Stimulated activated CD8-positive, alpha-beta memory T cell treated with anti-CD3 and anti-CD28 coated beads, Interleukin-7, amount 100 ng/mL, for 4 hours (primary cell): Measurements from ENCODE around the gene BHLHE23.

Experiments used
- DNase-seq, 2 donors: peaks; one replicate each; pipeline ENCODE4 v3.0.0-alpha.2; 2020; ENCODE audit warnings: low read depth in 2 of 2

BHLHE23 gene

DNA sequence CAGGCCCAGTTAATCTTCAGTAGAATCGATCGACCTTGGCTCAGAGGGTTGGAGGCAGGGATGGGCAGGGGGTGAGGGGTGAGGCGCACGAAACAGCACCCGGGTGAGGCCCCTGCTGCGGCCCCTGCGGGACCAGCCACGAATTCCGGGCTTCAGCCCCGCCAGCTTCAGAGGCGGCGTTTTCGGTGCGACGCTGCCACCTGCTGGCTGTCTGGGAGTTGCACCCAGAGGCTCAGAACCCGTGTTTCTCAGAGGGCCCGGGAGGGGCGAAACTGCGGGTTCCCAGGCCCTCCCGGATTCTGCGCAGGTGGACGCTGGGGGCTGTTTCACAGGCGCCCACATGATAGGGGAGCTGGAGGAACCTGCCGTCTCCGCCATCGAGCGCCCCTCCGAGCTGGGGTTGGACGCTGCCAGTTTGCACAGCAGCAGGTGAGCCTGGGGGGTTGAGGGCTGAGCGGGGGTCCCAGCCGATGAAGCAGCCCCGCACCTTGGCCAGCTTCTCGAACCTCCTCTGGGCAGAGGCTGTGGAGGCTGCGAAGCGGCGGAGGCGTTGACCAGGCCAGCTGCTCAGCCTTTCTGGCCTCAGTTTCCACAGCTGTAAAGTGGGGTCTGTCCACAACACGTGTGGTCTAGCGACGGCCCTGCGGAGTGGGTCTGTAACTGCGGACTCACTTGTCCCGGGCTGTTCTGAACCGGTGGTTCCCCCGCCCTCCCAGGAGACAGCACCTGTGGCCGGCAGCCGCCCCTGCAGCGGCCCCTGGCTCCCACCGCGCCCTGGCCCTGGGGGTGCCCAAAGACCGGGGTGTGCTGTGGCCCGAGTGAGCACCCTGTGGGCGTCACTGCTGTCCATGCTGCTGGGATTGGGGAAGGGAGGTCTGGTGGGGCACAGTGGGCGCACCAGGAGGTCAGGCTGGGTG is 2.5 kb upstream of the BHLHE23 start:
- DNase-seq: peak; percentile 59 to 66

DNA sequence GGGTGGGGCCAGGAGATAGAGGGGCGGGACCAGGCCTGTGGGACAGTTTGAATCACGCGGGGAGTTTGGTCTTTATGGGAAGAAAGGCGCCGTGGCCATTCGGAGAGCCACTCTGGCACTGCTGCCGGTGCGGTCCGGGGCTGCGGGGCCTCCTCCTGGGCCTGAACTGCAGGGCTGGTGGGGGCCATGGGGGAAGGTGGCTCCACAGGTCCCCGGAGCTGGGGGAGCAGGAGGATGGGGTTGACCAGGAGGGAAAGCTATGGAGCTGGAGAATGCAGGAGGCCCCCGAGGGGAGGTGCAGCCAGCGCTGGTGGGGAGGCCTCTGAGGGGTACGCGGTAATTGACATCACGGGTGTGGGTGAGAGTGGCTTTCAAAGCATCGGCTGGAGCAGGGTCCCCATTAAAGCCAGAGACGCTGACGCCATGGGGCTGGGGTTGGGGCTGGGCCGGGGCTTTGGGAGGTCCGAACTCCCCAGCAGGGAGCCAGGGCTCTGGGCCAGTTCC is 1.8 kb upstream of the BHLHE23 start:
- no peak for DNase-seq

DNA sequence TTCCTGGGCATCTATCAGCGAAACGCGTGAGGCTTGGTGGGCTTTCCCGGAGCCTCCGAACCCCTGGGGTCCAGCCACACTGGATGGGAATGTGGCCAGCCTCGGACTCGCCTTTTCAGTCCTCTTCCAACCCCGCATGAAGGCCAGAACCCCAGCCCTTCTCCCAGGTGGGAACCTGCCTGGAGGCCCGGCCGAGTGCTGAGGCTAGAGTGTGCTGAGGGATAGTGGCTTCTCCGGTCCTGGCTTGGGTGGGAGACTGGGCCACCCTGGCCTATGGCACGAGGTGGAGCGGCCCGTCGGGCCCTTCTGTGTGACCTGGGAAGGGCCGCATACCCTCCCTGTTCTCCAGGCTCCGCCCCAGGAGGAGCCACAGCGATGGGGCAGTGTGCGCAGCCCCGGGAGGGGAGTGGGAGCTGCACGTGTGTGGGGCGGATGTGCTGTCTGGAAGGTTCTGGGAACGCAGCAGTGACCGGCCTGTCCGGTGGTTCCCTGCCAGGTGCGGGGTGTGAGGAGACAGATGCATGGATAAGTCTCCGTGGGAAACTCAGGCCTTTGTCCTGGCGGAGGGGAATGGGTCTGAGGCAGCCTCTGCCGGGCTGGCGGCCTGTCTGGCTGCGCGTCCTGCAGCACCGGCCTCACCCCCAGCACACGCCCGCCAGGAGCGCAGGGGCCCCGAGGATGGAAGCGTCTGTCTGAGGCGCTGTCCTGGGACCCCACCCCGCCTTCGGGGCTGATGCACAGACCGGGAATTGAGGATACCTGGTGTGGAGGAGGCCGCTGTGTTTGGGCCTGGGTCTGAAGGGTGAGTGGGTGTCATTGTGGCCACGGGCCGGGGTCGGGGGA is 1.1 kb upstream of the BHLHE23 start:
- DNase-seq: no peak

DNA sequence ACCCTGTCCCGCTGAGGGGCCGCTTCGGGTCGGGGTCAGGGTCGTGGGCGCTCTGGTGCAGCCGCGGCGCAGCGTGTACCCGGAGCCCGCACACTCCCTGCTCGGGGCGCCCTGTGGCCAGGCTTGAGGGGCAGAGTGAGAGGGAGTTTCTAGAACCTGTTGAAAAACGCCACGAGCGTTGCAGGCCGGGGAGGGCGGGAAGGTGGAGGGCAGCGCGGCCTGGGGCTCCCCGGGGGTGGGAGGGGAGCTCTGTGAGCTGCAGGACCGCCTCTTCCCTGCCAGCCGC is 539 bp upstream of the BHLHE23 start:
- no peak for DNase-seq

DNA sequence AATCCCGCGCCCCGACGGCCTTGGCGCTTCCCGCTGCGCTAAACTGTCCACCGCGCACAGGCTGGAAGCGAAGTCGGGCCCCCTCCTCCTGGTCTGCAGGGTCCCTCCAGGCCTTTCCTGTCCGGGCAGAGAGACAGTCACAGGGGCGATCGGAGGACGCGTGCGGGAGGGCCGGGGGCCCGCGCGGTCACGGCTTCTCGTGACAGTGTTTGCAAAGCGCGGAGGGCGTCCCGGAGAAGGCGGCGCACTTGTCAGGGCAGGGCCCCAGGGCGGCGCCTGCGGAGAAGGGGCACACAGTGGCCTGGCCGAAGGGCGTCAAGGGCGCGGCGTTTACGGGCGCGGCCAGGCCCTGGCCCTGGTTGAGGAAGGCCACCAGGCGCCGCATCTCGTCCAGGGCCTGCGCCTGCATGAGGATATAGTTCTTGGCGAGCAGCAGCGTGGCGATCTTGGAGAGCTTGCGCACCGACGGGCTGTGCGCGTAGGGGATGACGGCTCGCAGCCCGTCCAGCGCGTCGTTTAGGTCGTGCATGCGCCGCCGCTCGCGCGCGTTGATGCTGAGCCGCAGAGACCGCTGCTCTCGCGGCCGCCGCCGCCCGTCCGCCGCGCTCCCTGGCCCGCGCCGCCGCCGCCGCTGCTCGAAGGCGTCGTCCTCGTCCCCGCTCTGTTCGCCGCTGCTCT is 763 bp downstream of the BHLHE23 start:
- no peak for DNase-seq

DNA sequence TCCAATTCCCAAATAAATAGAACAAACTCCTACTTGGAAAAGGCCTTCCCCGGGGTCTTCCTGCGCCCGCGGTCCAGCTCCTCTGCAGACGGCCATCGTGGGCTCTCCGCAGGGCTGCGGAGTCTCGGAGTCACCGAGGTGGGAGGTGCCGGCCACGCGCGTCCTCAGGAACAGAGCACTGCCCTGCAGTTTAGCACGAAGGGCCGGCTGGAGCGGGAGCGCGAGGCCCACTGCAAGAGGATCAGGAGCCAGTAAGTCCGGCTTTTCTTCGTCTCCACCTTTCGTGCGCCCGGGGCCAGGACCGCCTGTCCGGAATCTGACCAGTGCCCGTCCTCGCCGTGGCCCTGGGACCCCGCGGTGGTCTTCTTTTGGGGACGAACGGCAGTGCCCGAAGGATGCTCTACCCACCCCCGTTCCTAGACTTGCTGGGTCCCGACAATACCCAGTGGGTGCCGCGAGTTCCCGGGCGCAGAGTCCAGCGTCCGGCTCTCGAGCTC is 1.4 kb downstream of the BHLHE23 start:
- no peak for DNase-seq

DNA sequence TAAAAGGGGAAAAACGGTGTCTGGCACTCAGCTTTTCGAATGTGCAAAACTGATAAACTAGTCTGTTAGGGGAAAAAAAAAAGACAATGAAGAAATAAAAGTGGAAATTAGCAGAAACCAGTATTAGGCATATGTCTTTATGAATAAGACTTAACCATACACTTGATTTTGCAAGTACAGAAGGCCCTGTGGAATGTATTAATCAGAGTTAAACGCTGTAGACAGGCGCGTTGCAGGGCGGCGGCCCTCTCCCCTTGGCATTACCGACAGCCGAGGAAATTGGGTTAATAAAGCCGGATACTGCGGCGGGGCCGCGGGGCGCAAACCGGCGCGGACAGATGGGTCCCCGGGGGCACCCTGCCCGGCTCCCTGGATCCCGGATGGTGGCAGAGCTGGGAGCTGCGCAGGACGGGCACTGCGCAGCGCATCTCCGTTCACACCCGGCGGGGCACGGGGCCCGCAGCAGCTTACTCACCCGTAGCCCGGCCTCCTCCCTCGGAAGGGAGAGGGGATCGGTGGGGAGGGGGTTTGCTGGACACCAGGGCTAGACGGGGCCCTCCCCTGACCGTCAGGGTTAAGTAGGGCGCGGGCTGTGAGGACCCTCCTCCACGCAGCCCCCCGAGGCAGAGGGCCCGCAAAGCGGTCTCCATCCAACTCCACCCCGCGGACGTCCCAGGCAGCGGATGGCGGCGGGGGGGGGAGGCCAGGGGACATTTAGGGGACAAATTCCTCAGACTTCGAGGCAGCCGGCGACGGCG is 2.0 kb downstream of the BHLHE23 start:
- no peak for DNase-seq

DNA sequence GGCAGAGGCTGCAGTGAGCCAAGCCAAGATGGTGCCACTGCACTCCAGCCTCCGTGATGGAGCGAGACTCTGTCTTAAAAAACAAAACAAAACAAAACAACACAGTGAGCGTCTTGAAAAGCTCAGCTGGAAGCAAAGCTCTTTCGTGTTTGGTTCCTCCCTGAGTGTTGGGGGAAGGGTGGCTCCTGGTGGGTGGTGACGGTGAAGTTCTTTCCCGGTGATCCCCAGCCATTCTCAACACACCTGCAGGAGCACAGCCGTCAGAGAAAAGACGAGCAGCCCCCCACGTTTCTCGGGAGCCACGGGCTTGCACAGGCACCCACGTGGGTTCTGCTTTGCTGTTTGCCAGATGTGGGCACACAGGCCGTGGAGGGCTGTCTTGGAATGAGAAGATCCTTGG is 3.2 kb downstream of the BHLHE23 start:
- DNase-seq: no peak

DNA sequence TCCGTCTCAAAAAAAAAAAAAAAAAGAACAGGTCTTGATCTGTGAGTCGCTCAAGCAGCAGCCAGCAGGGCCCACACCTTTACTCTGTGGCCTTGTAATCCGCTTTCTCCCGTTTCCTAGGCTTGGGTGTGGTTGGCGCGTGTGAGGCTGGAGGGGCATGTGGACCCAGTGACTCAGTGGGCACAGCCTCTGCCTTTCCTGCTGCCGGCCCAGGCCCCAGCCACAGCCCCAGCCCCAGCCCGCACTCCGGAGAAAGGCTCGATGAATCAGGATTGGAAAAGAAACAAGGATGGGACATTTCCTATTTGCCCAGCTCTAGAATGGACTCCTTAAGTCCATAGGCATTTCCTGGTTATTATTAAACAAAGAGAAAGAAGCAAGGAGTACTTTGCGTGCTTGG is 4.3 kb downstream of the BHLHE23 start:
- DNase-seq: no peak

DNA sequence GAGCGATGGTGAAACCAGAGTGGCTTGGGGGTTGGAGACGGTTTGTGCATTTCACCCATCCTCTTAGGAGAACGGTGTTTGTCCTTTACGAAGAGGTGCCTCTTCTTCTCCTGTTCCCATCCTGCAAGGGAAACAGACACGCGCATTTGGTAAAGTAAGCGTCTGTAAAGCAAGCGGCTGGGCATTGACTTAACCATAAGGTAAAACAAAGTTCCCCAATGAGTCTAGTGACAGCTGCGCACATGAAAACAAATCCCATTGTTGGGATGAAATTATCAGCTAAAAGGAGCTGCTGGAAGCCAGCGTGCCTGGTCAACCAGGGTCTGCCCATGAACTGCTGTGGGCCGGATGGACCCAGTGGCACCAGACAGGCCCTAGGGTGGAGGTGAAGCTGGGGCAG is 5.8 kb downstream of the BHLHE23 start:
- DNase-seq: no peak

DNA sequence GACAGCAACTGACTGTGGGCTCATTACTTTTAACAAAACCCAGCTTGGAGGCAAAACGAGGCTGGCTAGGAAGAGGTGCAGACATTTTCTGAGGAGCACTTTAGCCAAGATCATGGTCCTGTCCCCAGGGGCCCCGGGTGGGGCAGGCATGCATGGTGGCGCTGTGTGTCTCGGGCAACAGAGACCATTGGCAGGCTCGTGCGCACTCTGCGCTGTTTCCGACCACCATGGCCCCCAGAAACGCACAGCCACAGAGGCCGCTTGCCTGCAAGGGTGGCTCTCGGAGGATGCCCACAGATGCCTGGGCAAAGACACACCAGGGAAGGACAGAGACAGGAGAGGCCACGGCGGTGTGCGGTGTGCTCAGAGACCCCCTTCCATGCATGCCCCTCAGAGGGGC is 6.7 kb downstream of the BHLHE23 start:
- no peak for DNase-seq

DNA sequence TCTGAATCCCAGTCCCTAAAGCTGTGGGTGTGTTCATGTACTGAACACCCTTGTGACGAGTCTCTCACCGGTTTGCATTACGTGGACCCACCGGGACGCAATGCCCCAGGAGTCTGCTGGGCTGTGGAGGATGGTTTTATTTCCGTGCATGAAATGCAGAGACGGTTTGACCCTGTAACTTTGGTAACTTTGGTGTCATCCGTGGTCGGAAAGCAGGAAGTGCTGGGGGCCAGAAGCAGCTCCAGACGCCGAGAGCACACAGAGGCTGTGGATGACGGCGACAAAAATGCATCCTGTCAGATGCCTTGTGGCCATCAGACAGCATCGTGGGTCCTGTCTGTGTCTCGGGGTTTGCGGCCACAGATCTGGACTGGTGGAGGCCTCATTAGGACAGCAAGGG is 7.2 kb downstream of the BHLHE23 start:
- no peak for DNase-seq

DNA sequence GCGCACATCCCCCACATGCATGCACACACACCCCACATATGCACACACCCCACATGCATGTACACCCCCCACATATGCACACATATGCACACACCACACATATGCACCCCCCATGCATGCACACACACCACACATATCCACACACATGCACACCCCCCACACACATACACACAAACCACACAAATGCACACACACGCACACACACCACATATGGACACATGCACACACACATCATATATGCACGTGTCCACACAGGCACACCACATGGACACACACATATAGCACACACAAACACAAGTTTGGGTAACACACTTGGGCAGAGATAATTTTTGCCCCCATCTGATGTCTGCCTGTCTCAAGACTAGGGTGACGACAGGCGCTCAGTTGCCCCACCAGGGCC is 8.3 kb downstream of the BHLHE23 start:
- DNase-seq: no peak

DNA sequence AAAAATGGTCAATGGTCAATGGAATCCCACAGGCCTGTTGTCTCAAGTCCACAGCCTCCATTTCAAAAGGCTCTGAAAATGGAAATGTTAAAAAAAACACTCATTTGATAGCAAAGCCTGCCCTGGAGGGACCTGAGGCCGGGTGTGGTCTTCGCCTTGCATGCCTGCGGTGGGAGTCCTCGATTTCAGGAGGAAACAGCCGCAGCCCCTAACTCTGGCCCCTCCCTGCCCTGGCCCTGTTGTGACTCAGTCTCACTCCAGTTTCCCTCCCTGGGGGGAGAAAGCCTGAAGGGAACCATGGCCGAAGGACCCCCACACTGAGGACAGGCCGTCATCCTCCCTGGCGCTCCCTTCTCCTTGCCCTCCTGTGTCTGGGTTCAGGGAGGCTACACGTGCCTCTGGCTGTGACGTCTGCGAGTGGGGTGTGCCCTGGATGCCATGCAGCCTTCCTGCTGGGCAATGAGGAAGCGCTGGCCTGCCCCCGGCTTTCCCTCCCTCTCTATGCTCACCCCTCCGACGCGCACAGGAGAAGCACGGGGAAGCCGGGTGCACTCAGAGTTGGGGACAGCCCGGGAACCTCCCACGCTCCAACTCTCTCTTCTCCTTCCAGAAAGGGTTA is 9.2 kb downstream of the BHLHE23 start:
- no peak for DNase-seq

DNA sequence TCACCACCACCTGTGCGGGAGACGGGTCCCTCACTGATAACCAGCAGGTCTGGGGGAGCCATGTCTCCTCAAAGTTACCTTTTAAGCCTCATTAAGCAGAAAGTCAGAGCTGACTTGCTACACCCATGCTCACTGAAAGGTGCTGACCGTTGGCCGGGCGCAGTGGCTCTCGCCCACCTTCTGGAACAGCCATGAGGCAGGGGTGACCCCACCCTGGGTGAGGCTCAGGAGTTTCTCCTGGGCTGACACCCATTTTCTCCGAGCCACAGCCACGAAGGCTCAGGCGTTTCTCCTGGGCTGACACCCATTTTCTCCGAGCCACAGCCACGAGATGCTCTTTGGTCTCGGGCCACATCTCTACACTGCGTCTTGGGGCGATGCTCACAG is 10.2 kb downstream of the BHLHE23 start:
- DNase-seq: no peak

DNA sequence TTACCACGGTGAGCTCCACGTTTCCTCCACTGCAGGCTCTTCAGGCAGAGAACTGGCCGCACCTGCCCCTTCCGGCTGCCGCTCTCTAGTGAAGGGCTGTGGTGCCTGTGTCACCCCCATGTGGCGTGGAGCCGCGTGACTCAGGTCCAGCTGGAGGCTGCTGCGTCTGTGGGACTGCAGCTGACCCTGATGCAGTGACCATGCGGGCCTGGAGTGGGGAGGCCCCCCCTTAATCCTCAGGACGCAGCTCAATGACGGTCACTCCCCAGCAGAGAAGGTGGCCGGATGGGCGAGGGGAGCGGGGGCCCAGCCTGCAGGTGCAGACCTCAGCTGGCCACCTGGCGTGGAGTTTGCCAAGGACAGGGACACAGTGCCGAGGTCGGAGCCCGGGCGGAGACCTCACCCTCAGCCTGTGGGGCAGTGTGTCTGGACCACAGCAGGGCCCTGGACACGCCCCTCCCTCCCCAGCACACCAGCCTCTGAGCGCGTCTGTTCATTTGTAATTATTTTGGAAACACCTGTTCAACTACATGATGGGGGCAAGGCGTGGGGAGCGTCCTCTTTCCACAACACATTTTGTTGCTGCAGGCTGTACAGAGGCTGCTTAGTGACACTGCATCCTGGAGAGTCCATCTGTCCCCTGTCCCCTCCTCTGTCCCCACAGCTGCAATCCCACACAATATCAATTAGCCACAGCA is 10.7 kb downstream of the BHLHE23 start:
- DNase-seq: no peak

DNA sequence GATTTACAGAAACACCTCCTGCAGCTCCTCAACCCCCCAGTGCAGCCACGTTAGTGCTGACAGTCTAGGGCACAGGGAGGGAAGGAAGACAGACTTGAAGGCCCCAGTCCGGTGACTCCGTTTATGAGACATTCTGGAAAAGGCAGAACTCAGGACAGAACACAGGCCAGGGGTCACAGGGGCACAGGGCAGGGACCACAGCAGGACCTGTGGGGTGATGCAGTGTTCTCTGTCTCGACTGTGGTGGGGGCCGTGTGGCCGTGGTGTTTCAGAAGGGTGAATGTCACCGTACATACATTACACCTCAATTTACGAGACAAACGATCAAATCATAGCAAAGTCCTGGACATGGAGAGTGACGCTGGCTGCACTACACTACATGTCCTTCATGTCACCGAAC is 11.3 kb downstream of the BHLHE23 start:
- no peak for DNase-seq

DNA sequence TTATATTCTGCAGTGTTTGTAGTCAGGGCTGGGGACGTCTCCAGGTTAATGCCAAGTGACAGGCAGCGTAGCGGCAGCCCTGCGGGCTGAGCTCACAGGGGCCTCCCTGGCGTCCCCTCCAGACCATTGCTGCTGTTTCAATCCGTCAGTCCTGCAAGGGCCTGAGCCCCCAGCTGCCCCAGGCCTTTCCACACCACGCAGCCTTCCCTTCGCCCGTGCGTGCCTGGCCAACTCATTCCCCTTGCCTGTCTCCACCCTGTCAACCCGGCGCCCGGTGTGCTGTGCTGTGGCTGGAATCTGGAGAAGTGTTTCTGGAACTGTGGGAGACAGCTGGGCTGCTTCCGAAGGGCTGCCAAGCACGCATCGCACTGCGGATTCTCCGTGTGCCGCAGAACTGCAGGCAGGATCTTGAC is 11.9 kb downstream of the BHLHE23 start:
- DNase-seq: no peak

DNA sequence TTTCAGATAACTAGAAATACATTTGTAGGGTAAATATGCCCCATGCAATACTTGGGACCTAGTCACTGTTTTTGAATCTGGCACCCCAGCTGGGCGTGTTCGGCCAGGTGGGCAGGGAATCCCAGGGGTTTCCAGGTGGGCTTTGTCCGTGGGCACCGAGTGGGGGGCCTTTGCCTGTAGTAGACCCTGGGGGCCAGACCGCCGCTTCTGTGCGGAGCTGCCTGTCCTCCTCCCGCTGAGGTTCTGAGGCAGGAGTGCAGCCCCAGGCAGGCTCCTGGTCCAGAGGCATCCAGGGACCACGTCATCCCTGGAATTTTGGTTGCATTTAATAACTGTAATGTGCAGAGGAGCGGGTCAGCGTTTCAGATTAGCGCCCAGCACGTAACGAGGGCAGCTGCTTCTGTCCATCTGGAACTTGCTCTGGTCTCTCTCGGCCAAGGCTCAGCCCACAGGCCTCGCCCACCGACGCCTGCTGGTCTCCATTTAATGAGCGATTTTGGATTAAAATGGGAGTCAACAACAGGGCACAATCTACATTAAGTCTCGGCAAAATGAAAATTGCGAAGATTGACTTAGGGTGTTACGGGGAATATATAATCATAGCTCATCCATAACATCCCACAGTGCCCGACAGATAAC is 12.8 kb downstream of the BHLHE23 start:
- no peak for DNase-seq

DNA sequence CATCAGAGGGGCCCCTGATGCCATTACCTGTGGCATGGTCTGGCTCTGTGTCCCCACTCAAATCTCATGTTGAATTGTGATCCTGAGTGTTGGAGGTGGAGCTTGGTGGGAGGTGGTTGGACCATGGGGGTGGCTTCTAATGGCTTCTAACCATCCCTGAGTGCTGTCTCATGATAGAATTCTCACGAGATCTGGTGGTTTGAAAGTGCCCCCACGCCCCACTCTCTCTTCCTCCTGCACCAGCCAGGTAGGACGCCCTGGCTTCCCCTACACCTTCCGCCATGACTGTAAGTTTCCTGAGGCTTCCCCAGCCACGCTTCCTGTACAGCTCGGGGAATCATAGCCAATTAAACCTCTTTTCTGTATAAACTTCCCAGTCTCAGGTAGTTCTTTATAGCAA is 14.9 kb downstream of the BHLHE23 start:
- no peak for DNase-seq
